H9 (cell line): ENCODE results near the gene CCDC192. TPM values are rescaled to one million over a fixed set of nuclear protein-coding genes. Genes with fewer than 3 reads are reported as not detected.

Experiments used
- DNase-seq: peaks from one replicate; pipeline ENCODE4 v3.0.0-alpha.2; 2017
- H2AFZ ChIP-seq: one replicate; pipeline ENCODE4 v1.6.1; 2013; ENCODE audit warnings: mild to moderate bottlenecking, low read length, control low read depth, moderate library complexity
- H2AK5ac ChIP-seq: 2 replicates; pipeline ENCODE4 v1.6.1; 2013; ENCODE audit warnings: low read length, control low read depth, mixed read lengths; ENCODE audit not compliant: insufficient read length
- H2BK120ac ChIP-seq: one replicate; pipeline ENCODE4 v1.6.1; 2013; ENCODE audit warnings: low read depth, mild to moderate bottlenecking, low read length, control low read depth, inconsistent platforms; ENCODE audit not compliant: poor library complexity, severe bottlenecking
- H2BK12ac ChIP-seq: 2 replicates; pipeline ENCODE4 v1.6.1; 2013; ENCODE audit warnings: low read length, control low read depth, mixed read lengths, low read depth; ENCODE audit not compliant: insufficient read length
- H2BK15ac ChIP-seq: 2 replicates; pipeline ENCODE4 v1.6.1; 2013; ENCODE audit warnings: low read depth, low read length, control low read depth
- H2BK20ac ChIP-seq: one replicate; pipeline ENCODE4 v1.6.1; 2013; ENCODE audit warnings: low read depth, mild to moderate bottlenecking, low read length, control low read depth, inconsistent platforms; ENCODE audit not compliant: poor library complexity, severe bottlenecking
- H2BK5ac ChIP-seq: 2 replicates; pipeline ENCODE4 v1.6.1; 2013; ENCODE audit warnings: low read length, control low read depth, mixed read lengths; ENCODE audit not compliant: insufficient read length
- H3K14ac ChIP-seq: 2 replicates; pipeline ENCODE4 v1.6.1; 2013; ENCODE audit warnings: low read length, control low read depth; ENCODE audit not compliant: insufficient read depth
- H3K18ac ChIP-seq: 2 replicates; pipeline ENCODE4 v1.6.1; 2013; ENCODE audit warnings: low read depth, mild to moderate bottlenecking, mixed read lengths, low read length, control low read depth; ENCODE audit not compliant: insufficient read length
- H3K23ac ChIP-seq: 2 replicates; pipeline ENCODE4 v1.6.1; 2013; ENCODE audit warnings: low read length, control low read depth, mixed read lengths, low read depth; ENCODE audit not compliant: insufficient read length
- H3K23me2 ChIP-seq: 2 replicates; pipeline ENCODE4 v1.6.1; 2013; ENCODE audit warnings: low read depth, mild to moderate bottlenecking, mixed read lengths, low read length, control low read depth; ENCODE audit not compliant: insufficient read length, poor library complexity, severe bottlenecking
- H3K27ac ChIP-seq: 2 replicates; pipeline ENCODE4 v1.5.1; 2013; ENCODE audit warnings: low read length, control low read depth, mixed read lengths, low read depth; ENCODE audit not compliant: insufficient read length
- H3K27me3 ChIP-seq: 2 replicates; pipeline ENCODE4 v1.6.1; 2013; ENCODE audit warnings: low read length, control low read depth, inconsistent platforms; ENCODE audit not compliant: insufficient read depth
- H3K4ac ChIP-seq: 2 replicates; pipeline ENCODE4 v1.6.1; 2013; ENCODE audit warnings: low read depth, mild to moderate bottlenecking, control low read depth, inconsistent platforms, low read length, moderate library complexity
- H3K4me1 ChIP-seq: 2 replicates; pipeline ENCODE4 v1.6.1; 2013; ENCODE audit warnings: low read length, control low read depth, inconsistent platforms; ENCODE audit not compliant: insufficient read depth
- H3K4me2 ChIP-seq: 2 replicates; pipeline ENCODE4 v1.6.1; 2013; ENCODE audit warnings: low read length, control low read depth, mixed read lengths; ENCODE audit not compliant: insufficient read length, insufficient read depth
- H3K56ac ChIP-seq: 2 replicates; pipeline ENCODE4 v1.6.1; 2013; ENCODE audit warnings: low read depth, mild to moderate bottlenecking, mixed read lengths, low read length, control low read depth; ENCODE audit not compliant: insufficient read length
- H3K79me1 ChIP-seq: 2 replicates; pipeline ENCODE4 v1.6.1; 2013; ENCODE audit warnings: low read depth, mild to moderate bottlenecking, moderate library complexity, low read length, control low read depth, inconsistent platforms; ENCODE audit not compliant: insufficient read depth, poor library complexity, severe bottlenecking
- H3K79me2 ChIP-seq: 2 replicates; pipeline ENCODE4 v1.6.1; 2013; ENCODE audit warnings: low read length, control low read depth, inconsistent platforms; ENCODE audit not compliant: insufficient read depth
- H3K9ac ChIP-seq: 2 replicates; pipeline ENCODE4 v1.6.1; 2013; ENCODE audit warnings: low read length, control low read depth, mixed read lengths; ENCODE audit not compliant: insufficient read length; ENCODE audit errors: extremely low read depth
- H3K9me3 ChIP-seq: one replicate; pipeline ENCODE4 v1.6.1; 2013; ENCODE audit warnings: low read depth, low read length, inconsistent platforms; ENCODE audit not compliant: control insufficient read depth
- H3T11ph ChIP-seq: one replicate; pipeline ENCODE4 v1.6.1; 2013; ENCODE audit warnings: mild to moderate bottlenecking, low read length, control low read depth, inconsistent platforms
- H4K20me1 ChIP-seq: one replicate; pipeline ENCODE4 v1.6.1; 2013; ENCODE audit not compliant: control insufficient read depth, insufficient read length, insufficient read depth
- H4K5ac ChIP-seq: 2 replicates; pipeline ENCODE4 v1.6.1; 2013; ENCODE audit warnings: low read depth, mild to moderate bottlenecking, mixed read lengths, low read length, control low read depth; ENCODE audit not compliant: insufficient read length
- H4K8ac ChIP-seq: replicated peaks from 2 replicates; pipeline ENCODE4 v1.6.1; 2013; ENCODE audit warnings: low read length, control low read depth, mixed read lengths, low read depth; ENCODE audit not compliant: insufficient read length
- H4K91ac ChIP-seq: 2 replicates; pipeline ENCODE4 v1.6.1; 2013; ENCODE audit warnings: low read depth, mild to moderate bottlenecking, moderate library complexity, mixed read lengths, low read length, control low read depth; ENCODE audit not compliant: insufficient read length
- H3K27ac Mint-ChIP-seq, 3 experiments: 2 replicates in 2 of 3; 3 replicates in 1 of 3; pipeline ENCODE4 v1.8.0; 2020 to 2021; ENCODE audit warnings: mixed read lengths in 3 of 3, mild to moderate bottlenecking in 1 of 3, moderate library complexity in 1 of 3
- H3K27me3 Mint-ChIP-seq: 2 replicates; pipeline ENCODE4 v1.8.0; 2021; ENCODE audit warnings: low read depth, mild to moderate bottlenecking, moderate library complexity, mixed read lengths
- H3K36me3 Mint-ChIP-seq, 3 experiments: 2 replicates in 2 of 3; 3 replicates in 1 of 3; pipeline ENCODE4 v1.8.0; 2020 to 2021; ENCODE audit warnings: low read depth in 3 of 3, mixed read lengths in 3 of 3; ENCODE audit not compliant: insufficient read depth in 1 of 3
- H3K4me1 Mint-ChIP-seq, 2 experiments: 2 replicates each; pipeline ENCODE4 v1.8.0; 2020; ENCODE audit warnings: mixed read lengths in 2 of 2
- H3K4me3 Mint-ChIP-seq, 2 experiments: 2 replicates in 1 of 2; 3 replicates in 1 of 2; pipeline ENCODE4 v1.8.0; 2020 to 2021; ENCODE audit warnings: mild to moderate bottlenecking in 2 of 2, mixed read lengths in 2 of 2, moderate library complexity in 1 of 2
- H3K9me3 Mint-ChIP-seq, 2 experiments: 2 replicates in 1 of 2; 3 replicates in 1 of 2; pipeline ENCODE4 v1.8.0; 2020; ENCODE audit warnings: mild to moderate bottlenecking in 2 of 2, mixed read lengths in 2 of 2, moderate library complexity in 1 of 2
- WGBS: extraction: QIAGEN DNeasy Blood & Tissue Kit; methylation state at CpG from one replicate; pipeline ENCODE4 v1.1.7; 2013; ENCODE audit warnings: missing lambda C conversion rate, low lambda C conversion rate, mixed read lengths; ENCODE audit not compliant: insufficient read length; ENCODE audit errors: extremely low coverage; 5-methylcytosine and 5-hydroxymethylcytosine counted together
- total RNA-seq: library from RNA; stranded (reverse); gene quantifications from 2 replicates; pipeline ENCODE4 v1.2.1, GENCODE V29; 2021
- TF ChIP-seq, protein P1 (sequence below): fragments of 200-600 bp; sonication (generic); conservative IDR thresholded peaks from 3 replicates; pipeline ENCODE4 v1.8.0; 2021; ENCODE audit warnings: antibody characterized with exemption, mild to moderate bottlenecking

Gene CCDC192
- total RNA-seq, 1 experiment from 2014 or later, result not detected

DNA sequence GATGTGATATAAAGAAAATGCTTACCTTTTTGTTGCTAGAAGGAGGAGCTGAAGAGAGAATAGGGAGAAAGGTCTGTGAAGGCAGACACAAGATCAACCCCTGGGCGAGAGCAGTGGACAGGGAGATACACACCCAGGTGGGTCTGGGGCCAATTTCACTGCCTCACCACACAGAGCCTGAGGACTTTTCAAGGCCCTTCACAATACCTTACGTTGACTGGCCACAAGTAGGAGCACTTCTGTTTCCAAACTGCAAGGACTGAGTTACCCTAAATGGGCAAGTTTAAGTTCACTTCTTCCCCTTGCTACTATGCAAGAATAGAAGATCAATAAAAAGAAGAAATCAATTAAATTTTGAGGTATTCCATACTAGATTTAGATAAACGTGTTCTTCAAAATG, 205.9 kb downstream of the CCDC192 start:
- H4K5ac ChIP-seq, result no peak overlapping the region
- H3K4me1 Mint-ChIP-seq, result no peaks in the 10 kb centered on the region
- H2BK120ac ChIP-seq, result no peak overlapping the region
- DNase-seq, result peak; percentile 59
- no peaks in the 10 kb centered on the region; a peak in 1 of 7 replicates for H3K36me3 Mint-ChIP-seq
- no peak overlapping the region for H3K27ac ChIP-seq
- no peak overlapping the region for H3T11ph ChIP-seq
- H4K91ac ChIP-seq, result no peak overlapping the region
- H2BK12ac ChIP-seq, result no peak overlapping the region
- no peaks in the 10 kb centered on the region for H3K79me1 ChIP-seq
- no peaks in the 10 kb centered on the region for H3K4me1 ChIP-seq
- no peaks in the 10 kb centered on the region for H3K9me3 ChIP-seq
- no peaks in the 10 kb centered on the region; a peak in 1 of 5 replicates for H3K9me3 Mint-ChIP-seq
- no peaks in the 10 kb centered on the region for H3K23me2 ChIP-seq
- H3K4ac ChIP-seq, result no peak overlapping the region
- no peaks in the 10 kb centered on the region for H3K27me3 ChIP-seq
- no peak overlapping the region for H3K4me2 ChIP-seq
- H3K23ac ChIP-seq, result no peak overlapping the region
- H2AFZ ChIP-seq, result no peak overlapping the region
- H3K14ac ChIP-seq, result no peak overlapping the region
- H3K4me3 Mint-ChIP-seq, result no peak overlapping the region
- no peak overlapping the region for H2BK5ac ChIP-seq
- no peak overlapping the region for H3K9ac ChIP-seq
- no CpG with 5 or more reads among the region's 3 CpGs for WGBS
- TF ChIP-seq, protein P1, sequence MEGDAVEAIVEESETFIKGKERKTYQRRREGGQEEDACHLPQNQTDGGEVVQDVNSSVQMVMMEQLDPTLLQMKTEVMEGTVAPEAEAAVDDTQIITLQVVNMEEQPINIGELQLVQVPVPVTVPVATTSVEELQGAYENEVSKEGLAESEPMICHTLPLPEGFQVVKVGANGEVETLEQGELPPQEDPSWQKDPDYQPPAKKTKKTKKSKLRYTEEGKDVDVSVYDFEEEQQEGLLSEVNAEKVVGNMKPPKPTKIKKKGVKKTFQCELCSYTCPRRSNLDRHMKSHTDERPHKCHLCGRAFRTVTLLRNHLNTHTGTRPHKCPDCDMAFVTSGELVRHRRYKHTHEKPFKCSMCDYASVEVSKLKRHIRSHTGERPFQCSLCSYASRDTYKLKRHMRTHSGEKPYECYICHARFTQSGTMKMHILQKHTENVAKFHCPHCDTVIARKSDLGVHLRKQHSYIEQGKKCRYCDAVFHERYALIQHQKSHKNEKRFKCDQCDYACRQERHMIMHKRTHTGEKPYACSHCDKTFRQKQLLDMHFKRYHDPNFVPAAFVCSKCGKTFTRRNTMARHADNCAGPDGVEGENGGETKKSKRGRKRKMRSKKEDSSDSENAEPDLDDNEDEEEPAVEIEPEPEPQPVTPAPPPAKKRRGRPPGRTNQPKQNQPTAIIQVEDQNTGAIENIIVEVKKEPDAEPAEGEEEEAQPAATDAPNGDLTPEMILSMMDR, result peak; percentile 79
- H3K79me2 ChIP-seq, result no peaks in the 10 kb centered on the region
- H3K27ac Mint-ChIP-seq, result no peak overlapping the region
- H4K20me1 ChIP-seq, result no peaks in the 10 kb centered on the region
- no peaks in the 10 kb centered on the region; the same call in 1 of the 2 replicates for H3K27me3 Mint-ChIP-seq
- H3K18ac ChIP-seq, result no peak overlapping the region
- no peak overlapping the region for H2AK5ac ChIP-seq
- H2BK20ac ChIP-seq, result no peak overlapping the region
- H2BK15ac ChIP-seq, result no peak overlapping the region
- H4K8ac ChIP-seq, result no peak overlapping the region
- H3K56ac ChIP-seq, result no peak overlapping the region
